Body of pancreas (tissue), 4 donors: ENCODE measurements around the gene OR52E2. TPM values are rescaled to one million over a fixed set of nuclear protein-coding genes. Genes with fewer than 3 reads are reported as not detected.

Source experiments
- ATAC-seq: fragments of 150-250 bp; one replicate; pipeline ENCODE4 v1.9.1; 2016
- DNase-seq, 4 donors: peaks; one replicate each; pipeline ENCODE4 v3.0.0-alpha.2; 2019
- H3K27ac ChIP-seq, 4 donors: fragments of 200-600 bp; sonication (generic); 1 replicate in 3 of 4; 2 replicates in 1 of 4; pipeline versions ENCODE4 v1.5.1 to v1.6.1; 2016 to 2019; ENCODE audit warnings: mild to moderate bottlenecking in 1 of 4, mixed read lengths in 1 of 4, moderate library complexity in 1 of 4
- H3K27me3 ChIP-seq, 2 donors: fragments of 200-600 bp; sonication (generic); one replicate each; pipeline ENCODE4 v1.6.0; 2016; ENCODE audit warnings: mild to moderate bottlenecking in 1 of 2
- H3K36me3 ChIP-seq, 2 donors: fragments of 200-600 bp; sonication (generic); replicated peaks in 1 of 2; 2 replicates each; pipeline ENCODE4 v1.5.1; 2016; ENCODE audit warnings: low read depth in 2 of 2; ENCODE audit not compliant: insufficient read depth in 1 of 2
- H3K4me1 ChIP-seq: fragments of 200-600 bp; sonication (generic); one replicate; pipeline ENCODE4 v1.6.0; 2016
- H3K4me3 ChIP-seq, 2 donors: fragments of 200-600 bp; sonication (generic); 1 replicate in 1 of 2; 2 replicates in 1 of 2; pipeline ENCODE4 v1.5.1; 2016 to 2019
- H3K9me3 ChIP-seq, 3 donors: fragments of 200-600 bp; sonication (generic); 1 replicate in 2 of 3; 2 replicates in 1 of 3; pipeline ENCODE4 v1.5.1; 2016
- CTCF ChIP-seq, 7 experiments: fragments of 450-650 bp in 4 of 7; fragments of 200-600 bp in 3 of 7; sonication (generic) in 3 of 7; IDR thresholded peaks; one replicate each; pipeline ENCODE4 v1.5.1; 2016 to 2019; ENCODE audit warnings: antibody characterized with exemption in 7 of 7
- POLR2A ChIP-seq, 3 donors: fragments of 450-650 bp; IDR thresholded peaks; one replicate each; pipeline ENCODE4 v1.6.1; 2016; ENCODE audit warnings: antibody characterized with exemption in 3 of 3, mild to moderate bottlenecking in 2 of 3
- whole genome bisulfite sequencing, 2 donors: methylation state at CpG; one replicate each; pipeline ENCODE4 v1.1.5; 2017; 5-methylcytosine and 5-hydroxymethylcytosine counted together
- intact Hi-C: fragments of 100-400 bp; cut with DNase I; formaldehyde crosslinking; loops from one replicate; pipeline ENCODE4 v1.15.1; 2023
- total RNA-seq, 2 donors: library from RNA; depleted of rRNA; stranded (reverse); fragments of >200 nt; gene quantifications; one replicate each; pipeline ENCODE4 v1.1.0, GENCODE V29; 2016

OR52E2 gene
- total RNA-seq, 2 donors from 2014 or later = not detected

GRCh38 chr11:5037926-5038325 is 21.5 kb downstream of the OR52E2 start:
- ATAC-seq (no peak), DNase-seq (no peak)
- H3K36me3 ChIP-seq = no peaks in the 10 kb centered on the region
- H3K27me3 ChIP-seq = no peaks in the 10 kb centered on the region
- no peaks in the 10 kb centered on the region for H3K9me3 ChIP-seq
- intact Hi-C loops = no loop called here
- no peak for TF ChIP-seq POLR2A (IDR thresholded peaks at IDR 0.05)
- TF ChIP-seq CTCF (IDR thresholded peaks at IDR 0.05) = no peak
- H3K4me3 ChIP-seq = no peak overlapping the region
- no peak overlapping the region for H3K27ac ChIP-seq
- 45 to 55% methylated on average over 2 of the region's 2 CpGs for WGBS, 2 donors
- no peaks in the 10 kb centered on the region for H3K4me1 ChIP-seq

- Histone ChIP-seq H3K4me3 (no peak overlapping the region), H3K4me1 (no peaks in the 10 kb centered on the region), H3K27ac (no peak overlapping the region), H3K27me3 (peaks cover 0 to 4% of the 10 kb centered on the region in 2 donors), H3K36me3 (no peaks in the 10 kb centered on the region), H3K9me3 (no peaks in the 10 kb centered on the region)
- ATAC-seq (no peak), DNase-seq (no peak)
- no peak for TF ChIP-seq POLR2A (IDR thresholded peaks at IDR 0.05)
- no peak for TF ChIP-seq CTCF (IDR thresholded peaks at IDR 0.05)
- intact Hi-C loops = no loop called here
- 66 to 80% methylated on average over 2 of the region's 2 CpGs for WGBS, 2 donors
These were observed 22.8 kb downstream of the OR52E2 start for GRCh38 chr11:5036669-5037068.

GRCh38 chr11:5021996-5022395 is 37.4 kb downstream of the OR52E2 start:
- intact Hi-C loops = no loop called here
- 79 to 91% methylated on average over 2 of the region's 2 CpGs for WGBS, 2 donors
- no peak for DNase-seq
- no peaks in the 10 kb centered on the region for H3K9me3 ChIP-seq
- H3K4me1 ChIP-seq = no peaks in the 10 kb centered on the region
- no peak overlapping the region for H3K27ac ChIP-seq
- ATAC-seq = no peak
- no peak for TF ChIP-seq CTCF (IDR thresholded peaks at IDR 0.05)
- TF ChIP-seq POLR2A (IDR thresholded peaks at IDR 0.05) = no peak
- no peaks in the 10 kb centered on the region for H3K36me3 ChIP-seq
- no peak overlapping the region for H3K4me3 ChIP-seq
- no peaks in the 10 kb centered on the region for H3K27me3 ChIP-seq

- DNase-seq = no peak
- no peak for ATAC-seq
These were observed 46.4 kb downstream of the OR52E2 start for GRCh38 chr11:5013012-5013411.

More at GRCh38 chr11:5013012-5013411, 46.4 kb downstream of the OR52E2 start:
- H3K4me1 ChIP-seq = no peaks in the 10 kb centered on the region
- H3K9me3 ChIP-seq = no peaks in the 10 kb centered on the region
- WGBS, 2 donors = 76 to 82% methylated on average over 1 of the region's 1 CpG
- H3K36me3 ChIP-seq = no peaks in the 10 kb centered on the region
- intact Hi-C loops = no loop called here
- TF ChIP-seq CTCF (IDR thresholded peaks at IDR 0.05) = no peak
- no peak for TF ChIP-seq POLR2A (IDR thresholded peaks at IDR 0.05)
- H3K27me3 ChIP-seq = no peaks in the 10 kb centered on the region
- H3K4me3 ChIP-seq = no peak overlapping the region
- no peak overlapping the region for H3K27ac ChIP-seq
